NCI-H2227 (cell line): Measurements from ENCODE around the gene DRD4.

ENCODE experiments used
- DNase-seq: peaks from one replicate; lab custom pipeline; 2025; ENCODE audit not compliant: unreplicated experiment; lab: John Stamatoyannopoulos, UW

Gene DRD4

DNA sequence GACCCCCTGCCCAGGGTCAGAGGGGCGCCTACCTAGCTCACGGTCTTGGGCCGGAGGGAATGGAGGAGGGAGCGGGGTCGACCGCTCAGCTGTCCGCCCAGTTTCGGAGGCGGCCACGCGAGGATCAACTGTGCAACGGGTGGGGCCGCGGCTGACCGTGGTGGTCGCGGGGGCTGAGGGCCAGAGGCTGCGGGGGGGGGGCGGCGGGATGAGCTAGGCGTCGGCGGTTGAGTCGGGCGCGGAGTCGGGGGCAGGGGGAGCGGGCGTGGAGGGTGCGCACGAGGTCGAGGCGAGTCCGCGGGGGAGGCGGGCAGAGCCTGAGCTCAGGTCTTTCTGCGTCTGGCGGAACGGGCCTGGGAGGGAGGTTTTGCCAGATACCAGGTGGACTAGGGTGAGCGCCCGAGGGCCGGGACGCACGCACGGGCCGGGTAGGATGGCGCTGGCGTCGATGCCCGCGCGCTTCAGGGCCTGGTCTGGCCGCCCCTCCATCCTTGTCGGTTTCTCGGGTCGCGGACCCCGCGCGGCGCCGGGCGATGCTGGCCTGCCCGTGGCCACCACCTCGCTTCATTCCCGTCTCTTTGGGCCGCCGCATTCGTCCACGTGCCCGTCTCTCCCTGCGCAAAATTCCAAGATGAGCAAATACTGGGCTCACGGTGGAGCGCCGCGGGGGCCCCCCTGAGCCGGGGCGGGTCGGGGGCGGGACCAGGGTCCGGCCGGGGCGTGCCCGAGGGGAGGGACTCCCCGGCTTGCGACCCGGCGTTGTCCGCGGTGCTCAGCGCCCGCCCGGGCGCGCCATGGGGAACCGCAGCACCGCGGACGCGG lies at the start of gene DRD4:
TSS of gene DRD4 (plus strand) at position 759 of the 822 bp plus-strand sequence. CDS start at position 795, 36 bp downstream.
- DNase-seq: no peak

GRCh38 chr11:587546-587945 lies 49.5 kb upstream of the DRD4 start:
- DNase-seq: no peak

DNA sequence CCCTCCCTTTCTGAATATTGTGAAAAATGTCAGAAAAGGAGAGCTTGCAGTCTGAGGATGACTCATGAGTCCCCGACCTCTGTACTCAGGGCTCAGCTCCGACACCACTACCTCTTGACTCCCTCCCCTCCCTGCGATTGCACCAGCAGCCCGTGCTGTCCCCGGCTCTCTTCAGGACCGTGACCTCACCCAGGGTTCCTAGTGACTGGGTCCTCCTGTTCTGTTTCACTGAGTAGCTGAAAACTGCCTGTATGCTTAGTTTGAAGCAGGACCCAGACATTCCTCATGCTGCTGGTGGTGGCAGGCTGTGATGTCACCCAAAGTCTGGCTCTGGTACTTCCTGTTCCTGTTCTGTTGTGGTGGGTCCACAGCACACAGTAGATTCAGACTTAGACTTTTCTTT lies 49.1 kb upstream of the DRD4 start:
- no peak for DNase-seq

DNA sequence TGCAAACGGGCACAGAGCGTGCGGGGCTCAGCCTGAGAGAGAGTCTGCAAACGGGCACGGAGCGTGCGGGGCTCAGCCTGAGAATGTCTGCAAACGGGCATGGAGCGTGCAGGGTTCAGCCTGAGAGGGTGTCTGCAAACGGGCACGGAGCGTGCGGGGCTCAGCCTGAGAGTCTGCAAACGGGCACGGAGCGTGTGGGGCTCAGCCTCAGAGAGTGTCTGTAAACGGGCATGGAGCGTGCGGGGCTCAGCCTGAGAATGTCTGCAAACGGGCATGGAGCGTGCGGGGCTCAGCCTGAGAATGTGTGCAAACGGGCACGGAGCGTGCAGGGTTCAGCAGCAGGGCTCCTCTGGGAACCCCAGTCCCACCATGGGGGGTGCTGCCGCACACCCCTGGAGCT lies 47.3 kb upstream of the DRD4 start:
- DNase-seq: no peak

DNA sequence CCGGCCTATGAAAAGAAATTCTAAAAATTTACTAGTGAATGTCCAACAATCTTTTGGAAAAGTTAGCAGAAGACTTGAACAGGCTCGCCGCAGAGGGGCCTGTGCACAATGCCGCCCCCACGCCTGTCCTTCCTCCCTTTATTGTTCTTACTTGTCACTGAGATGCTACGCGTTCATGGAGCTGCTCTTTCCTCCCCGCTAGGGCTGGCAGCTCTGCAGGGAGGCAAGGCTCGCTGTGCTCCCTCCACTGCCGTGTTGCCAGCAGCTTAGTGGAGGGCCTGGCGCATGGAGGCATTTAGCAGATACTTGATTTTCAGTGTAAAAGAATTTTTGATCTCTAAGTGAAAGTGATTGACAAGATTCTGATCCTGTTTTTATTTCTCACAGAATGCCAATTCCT lies 46.1 kb upstream of the DRD4 start:
- no peak for DNase-seq

DNA sequence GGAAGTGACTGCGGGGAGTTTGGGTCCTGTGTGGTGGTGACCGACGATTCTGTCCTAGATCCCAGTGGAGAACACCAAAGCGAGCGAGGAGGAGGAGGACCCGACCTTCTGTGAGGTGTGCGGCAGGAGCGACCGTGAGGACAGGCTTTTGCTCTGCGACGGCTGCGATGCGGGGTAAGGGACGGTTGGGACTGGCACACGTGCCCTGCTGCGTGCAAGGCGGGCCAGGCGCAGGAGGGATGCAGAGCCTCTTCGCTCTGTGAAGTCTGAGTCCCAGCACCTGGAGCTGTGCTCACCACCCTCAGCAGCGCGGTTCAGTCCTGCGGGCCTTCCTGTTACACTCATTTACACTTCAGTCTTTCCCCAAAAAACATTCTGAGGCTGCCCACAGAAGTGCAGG lies 44.6 kb upstream of the DRD4 start:
- no peak for DNase-seq

- no peak for DNase-seq
Observed at GRCh38 chr11:592918-593317, 44.2 kb upstream of the DRD4 start.

DNA sequence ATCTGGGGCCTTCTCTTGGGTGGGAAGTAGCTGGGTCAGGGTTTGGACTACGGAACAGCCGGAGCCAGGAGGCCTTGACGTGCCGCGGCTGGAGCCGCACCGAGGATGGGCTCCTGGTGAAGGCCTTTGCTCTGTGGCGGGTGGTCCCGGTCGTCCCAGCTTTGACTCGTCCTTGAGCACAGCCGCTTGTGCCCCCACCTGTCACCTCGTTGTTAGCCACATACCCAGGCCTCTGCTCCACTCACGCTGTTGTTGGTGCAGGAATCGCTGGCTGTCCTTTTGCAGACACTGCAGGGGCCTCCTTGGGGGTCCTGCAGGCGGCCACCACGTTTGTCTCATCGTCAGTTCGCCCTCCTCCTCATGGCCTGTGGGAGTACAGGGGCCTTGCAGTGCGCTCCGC lies 43.7 kb upstream of the DRD4 start:
- DNase-seq: no peak

DNA sequence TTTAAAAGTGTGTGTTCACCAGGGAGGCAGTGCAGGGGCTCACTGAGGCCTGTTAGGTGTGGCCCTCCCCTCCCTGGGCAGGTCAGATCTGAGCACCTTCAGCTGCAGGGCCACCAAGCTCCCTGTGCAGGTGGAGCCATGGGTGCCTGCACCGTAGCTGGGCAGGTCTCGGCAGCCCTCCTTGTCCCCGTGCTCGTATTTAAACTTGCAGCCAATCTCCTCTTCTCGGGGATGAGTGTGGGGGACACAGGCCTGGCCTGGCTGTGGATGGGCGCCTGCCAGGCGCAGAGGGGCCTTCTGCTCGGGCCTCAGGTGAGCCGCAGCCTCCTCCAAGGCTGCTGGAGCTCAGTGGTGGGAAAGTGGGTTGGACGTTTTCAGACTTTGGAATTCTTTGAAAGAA lies 41.7 kb upstream of the DRD4 start:
- DNase-seq: no peak

DNA sequence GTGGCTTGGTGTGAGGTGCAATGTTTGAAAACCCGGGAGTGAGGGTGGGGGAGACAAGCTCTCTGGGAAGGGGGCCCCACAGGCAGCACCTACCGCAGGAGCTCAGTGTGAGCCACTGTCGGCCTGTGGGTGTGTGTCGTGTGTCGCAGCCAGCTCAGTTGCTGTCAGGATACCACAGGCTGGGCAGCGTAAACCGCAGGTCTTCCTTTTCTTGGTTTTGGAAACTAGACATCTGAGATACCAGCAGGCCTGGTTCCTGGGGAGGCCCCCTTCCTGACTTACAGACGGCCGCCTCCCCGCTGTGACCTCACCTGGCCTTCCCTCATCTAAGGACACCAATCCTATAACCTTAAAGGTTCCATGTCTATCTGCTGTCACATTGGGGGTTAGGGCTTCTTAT lies 40.7 kb upstream of the DRD4 start:
- DNase-seq: no peak

DNA sequence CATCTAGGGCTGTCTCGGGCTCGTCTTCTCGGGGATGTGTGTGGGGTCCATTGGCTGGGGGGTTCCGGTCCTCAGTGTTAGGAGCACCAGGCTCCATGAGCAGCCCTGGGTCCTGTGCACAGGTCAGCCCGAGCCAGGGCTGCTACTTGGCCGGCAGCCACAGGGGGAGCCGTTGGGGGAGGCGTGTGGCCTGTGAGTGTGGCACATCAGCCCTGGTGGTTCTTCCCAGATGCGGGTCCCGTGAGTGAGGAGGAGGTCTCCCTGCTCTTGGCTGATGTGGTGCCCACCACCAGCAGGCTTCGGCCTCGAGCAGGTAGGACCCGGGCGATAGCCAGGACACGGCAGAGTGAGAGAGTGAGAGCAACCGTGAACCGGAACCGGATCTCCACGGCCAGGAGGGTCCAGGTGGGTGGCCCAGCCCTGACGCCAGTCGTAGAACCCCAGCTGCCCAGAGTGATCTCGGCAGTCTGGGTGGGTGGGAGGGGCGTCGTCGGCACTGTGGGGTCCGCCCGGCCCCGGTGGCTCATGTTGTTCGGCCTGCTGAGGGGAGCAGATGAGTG lies 39.8 kb upstream of the DRD4 start:
- no peak for DNase-seq

DNA sequence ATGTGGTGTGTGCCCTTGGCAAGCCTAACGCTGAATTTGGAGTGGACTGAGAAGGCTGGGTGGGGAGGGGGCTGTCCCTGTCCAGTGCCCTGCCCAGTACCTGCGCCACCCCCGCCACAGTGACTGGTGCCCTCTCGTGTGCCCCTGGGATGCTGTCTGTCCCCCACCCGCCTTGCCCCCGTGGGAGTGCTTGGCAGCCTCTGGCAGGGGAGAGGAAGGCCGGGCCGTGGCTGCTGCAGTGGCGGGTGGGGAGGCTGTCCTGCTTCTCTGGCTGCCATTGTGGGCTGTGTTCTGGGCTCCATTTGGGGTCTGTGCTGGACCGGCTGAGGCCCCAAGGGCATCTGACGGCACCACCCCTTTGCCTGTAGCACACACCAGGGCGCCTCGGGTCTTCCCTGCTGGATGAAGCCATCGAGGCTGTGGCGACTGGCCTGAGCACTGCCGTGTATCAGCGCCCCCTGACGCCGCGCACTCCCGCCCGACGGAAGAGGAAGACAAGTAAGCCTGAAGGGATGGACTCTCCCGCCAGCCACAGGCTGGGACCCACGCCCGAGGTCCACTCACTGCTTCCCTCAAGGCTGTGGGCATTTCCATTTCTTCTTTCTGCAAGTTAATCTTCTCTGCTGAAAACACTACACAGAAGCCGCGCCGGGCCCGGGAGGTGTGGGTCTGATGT lies 38.9 kb upstream of the DRD4 start:
- DNase-seq: no peak

DNA sequence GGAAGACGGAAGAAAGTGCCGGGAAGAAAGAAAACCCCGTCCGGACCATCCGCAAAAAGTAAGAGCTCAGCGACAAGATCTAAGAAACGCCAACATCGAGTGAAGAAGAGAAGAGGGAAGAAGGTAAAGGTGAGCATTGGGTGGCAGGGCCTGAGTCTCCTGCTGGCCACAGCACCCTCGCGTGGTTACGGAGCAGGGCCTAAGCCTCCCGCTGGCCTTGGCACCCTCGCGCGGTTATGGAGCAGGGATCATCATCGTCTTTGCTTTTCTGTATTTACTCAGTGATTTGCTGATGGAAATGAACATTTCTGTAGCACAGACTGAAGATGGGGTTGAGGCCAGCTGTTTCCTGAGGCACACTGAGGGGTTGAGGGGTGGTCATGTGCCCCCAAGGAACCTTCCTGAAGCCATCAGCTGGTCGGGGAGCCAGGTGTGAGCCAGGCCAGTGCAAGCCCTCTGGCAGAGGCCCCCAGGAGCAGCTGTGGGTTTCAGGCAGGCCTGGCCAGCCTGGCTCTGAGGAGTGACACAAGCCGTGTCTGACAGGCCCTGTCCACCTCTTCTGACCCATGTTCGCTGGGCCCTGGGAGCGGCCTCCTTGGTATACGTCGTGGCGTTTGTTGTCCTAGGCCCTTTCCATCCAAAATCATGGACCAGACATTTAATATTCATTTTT lies 35.4 kb upstream of the DRD4 start:
- no peak for DNase-seq

GRCh38 chr11:603154-603553 lies 33.9 kb upstream of the DRD4 start:
- no peak for DNase-seq

DNA sequence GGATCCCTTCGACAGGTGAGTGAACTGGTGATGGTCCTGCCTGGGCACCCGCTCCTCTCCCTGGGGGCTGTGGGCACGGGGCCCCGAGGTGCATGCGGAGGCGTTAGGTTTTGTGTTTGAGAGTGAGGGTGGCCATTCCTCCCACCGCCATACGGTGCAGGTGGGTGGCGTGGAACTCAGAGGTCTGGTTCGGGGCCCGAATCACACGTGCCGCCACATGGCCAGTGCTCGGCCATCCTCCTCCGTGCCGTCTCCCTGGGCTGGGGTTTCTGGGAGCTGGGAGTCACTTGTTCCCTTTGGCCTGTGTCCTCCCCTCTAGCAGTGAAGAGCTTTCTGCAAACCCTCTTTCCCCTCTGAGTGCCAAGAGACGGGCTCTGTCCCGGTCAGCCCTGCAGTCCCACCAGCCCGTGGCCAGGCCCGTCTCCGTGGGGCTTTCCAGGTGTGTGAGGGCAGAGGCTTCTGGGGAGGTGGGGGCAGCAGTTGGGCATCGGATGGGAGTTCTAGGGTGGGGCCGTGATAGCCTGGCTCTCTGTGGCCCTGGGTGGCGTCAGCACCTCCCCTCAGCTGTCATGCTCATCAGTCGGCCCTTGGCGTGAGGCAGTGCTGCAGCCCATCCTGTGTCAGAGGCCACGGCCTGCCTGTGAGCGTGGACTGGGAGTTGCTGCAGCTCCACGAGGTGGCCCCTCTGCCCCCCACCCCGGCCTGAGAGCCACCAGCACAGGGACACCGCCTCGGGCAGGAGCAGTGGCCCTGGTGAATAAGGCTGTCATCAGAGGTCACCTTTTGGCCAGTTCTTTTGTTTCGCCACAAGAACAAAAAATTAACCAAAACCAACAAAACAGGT lies 31.6 kb upstream of the DRD4 start:
- no peak for DNase-seq

GRCh38 chr11:606245-606644 lies 30.8 kb upstream of the DRD4 start:
- no peak for DNase-seq

- DNase-seq: no peak
Observed at GRCh38 chr11:607020-607780, 29.9 kb upstream of the DRD4 start.

DNA sequence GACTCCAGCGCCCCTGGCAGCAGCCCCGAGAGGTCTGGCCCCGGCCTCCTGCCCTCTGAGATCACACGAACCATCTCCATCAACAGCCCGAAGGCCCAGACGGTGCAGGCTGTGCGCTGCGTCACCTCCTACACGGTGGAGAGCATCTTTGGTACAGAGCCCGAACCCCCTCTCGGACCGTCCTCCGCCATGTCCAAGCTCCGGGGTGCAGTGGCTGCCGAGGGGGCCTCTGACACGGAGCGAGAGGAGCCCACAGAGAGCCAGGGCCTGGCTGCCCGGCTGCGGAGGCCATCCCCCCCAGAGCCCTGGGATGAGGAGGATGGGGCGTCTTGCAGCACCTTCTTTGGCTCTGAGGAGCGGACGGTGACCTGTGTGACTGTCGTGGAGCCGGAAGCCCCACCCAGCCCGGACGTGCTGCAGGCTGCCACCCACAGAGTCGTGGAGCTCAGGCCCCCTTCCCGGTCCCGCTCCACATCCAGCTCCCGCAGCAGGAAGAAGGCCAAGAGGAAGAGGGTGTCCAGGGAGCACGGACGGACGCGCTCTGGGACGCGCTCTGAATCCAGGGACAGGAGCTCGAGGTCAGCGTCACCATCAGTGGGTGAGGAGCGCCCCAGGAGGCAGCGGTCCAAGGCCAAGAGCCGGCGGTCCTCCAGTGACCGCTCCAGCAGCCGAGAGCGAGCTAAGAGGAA lies 29.0 kb upstream of the DRD4 start:
- no peak for DNase-seq

DNA sequence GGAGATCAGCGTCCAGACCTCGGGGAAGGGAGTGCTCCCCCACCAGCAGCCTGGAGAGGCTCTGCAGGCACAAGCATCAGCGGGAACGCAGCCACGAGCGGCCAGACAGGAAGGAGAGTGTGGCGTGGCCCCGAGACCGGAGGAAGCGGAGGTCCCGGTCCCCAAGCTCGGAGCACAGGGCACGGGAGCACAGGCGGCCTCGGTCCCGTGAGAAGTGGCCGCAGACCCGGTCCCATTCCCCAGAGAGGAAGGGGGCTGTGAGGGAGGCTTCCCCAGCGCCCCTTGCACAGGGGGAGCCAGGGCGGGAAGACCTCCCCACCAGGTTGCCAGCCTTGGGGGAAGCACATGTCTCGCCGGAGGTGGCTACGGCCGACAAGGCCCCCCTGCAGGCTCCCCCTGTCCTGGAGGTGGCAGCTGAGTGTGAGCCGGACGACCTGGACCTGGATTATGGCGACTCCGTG lies 28.2 kb upstream of the DRD4 start:
- no peak for DNase-seq
